ENCODE data around the gene BATF2. TPM values are rescaled to one million over a fixed set of nuclear protein-coding genes. Genes with fewer than 3 reads are reported as not detected.

BATF2 gene
- total RNA-seq, 2 experiments from 2014 or later: 0.70 to 0.79 TPM

GRCh38 chr11:64994318-64994717, 2.5 kb downstream of the BATF2 start:
- Histone ChIP-seq H3K4me3 (ENCODE audit: low read depth, low read length, poor library complexity, severe bottlenecking) (no peak overlapping the region), H3K79me2 (ENCODE audit: insufficient read depth, low read depth, low read length) (no peaks in the 10 kb centered on the region), H3K4me2 (ENCODE audit: low read length) (no peak overlapping the region), H3K9me3 (ENCODE audit: low read length) (no peaks in the 10 kb centered on the region), H3K9me2 (ENCODE audit: insufficient read depth, low read length) (no peaks in the 10 kb centered on the region), H3K27ac (ENCODE audit: low read depth, low read length, poor library complexity, severe bottlenecking) (no peak overlapping the region), H4K20me1 (ENCODE audit: insufficient read depth, low read length) (no peaks in the 10 kb centered on the region), H3K36me3 (ENCODE audit: insufficient read depth, low read length) (no peaks in the 10 kb centered on the region), H2AFZ (ENCODE audit: low read length) (no peak overlapping the region), H3K4me1 (ENCODE audit: insufficient read depth, low read length, poor library complexity, severe bottlenecking) (peaks cover 55% of the 10 kb centered on the region)
- TF ChIP-seq CTCF (conservative IDR thresholded peaks at IDR 0.05; ENCODE audit: low read length) (no peak), EZH2phosphoT487 (IDR thresholded peaks at IDR 0.05; ENCODE audit: borderline replicate concordance, low read depth, low read length) (no peak)
- CTCF ChIA-PET (ENCODE audit: unreplicated experiment): no interaction called here
- no TSS peak for BruUV-seq (replicated peaks)
- intact Hi-C loops (cut with micrococcal nuclease; ENCODE audit: unreplicated experiment): no loop called here
- POLR2A ChIA-PET: no interaction called here
- no peak for DNase-seq (ENCODE audit: low spot score)

- Histone ChIP-seq H3K4me1 (ENCODE audit: insufficient read depth, low read length, poor library complexity, severe bottlenecking) (peaks cover 46% of the 10 kb centered on the region), H3K9me2 (ENCODE audit: insufficient read depth, low read length) (no peaks in the 10 kb centered on the region), H3K36me3 (ENCODE audit: insufficient read depth, low read length) (no peaks in the 10 kb centered on the region), H3K4me2 (ENCODE audit: low read length) (peak overlapping the region; percentile 78), H2AFZ (ENCODE audit: low read length) (peak overlapping the region; percentile 75; the same call in 1 of the 2 replicates), H3K9me3 (ENCODE audit: low read length) (no peaks in the 10 kb centered on the region), H4K20me1 (ENCODE audit: insufficient read depth, low read length) (no peaks in the 10 kb centered on the region), H3K27ac (ENCODE audit: low read depth, low read length, poor library complexity, severe bottlenecking) (peak overlapping the region; percentile 79), H3K4me3 (ENCODE audit: low read depth, low read length, poor library complexity, severe bottlenecking) (peak overlapping the region; percentile 51), H3K79me2 (ENCODE audit: insufficient read depth, low read depth, low read length) (no peaks in the 10 kb centered on the region)
- DNase-seq (ENCODE audit: low spot score): peak; percentile 74
- intact Hi-C loops (cut with micrococcal nuclease; ENCODE audit: unreplicated experiment): loop anchor here (2.0 kb wide), 1 partner anchor 74 kb away; the partner anchor contains the start of gene ATG2A
- TF ChIP-seq EZH2phosphoT487 (IDR thresholded peaks at IDR 0.05; ENCODE audit: borderline replicate concordance, low read depth, low read length): no peak
- no peak for TF ChIP-seq CTCF (conservative IDR thresholded peaks at IDR 0.05; ENCODE audit: low read length)
- POLR2A ChIA-PET: no interaction called here
- CTCF ChIA-PET (ENCODE audit: unreplicated experiment): no interaction called here
- BruUV-seq (replicated peaks): no TSS peak
Observed at GRCh38 chr11:64990222-64990923, 6.4 kb downstream of the BATF2 start.

- intact Hi-C loops (cut with micrococcal nuclease; ENCODE audit: unreplicated experiment): no loop called here
- peaks cover 56% of the 10 kb centered on the region for H3K4me1 ChIP-seq (ENCODE audit: insufficient read depth, low read length, poor library complexity, severe bottlenecking)
- POLR2A ChIA-PET: interaction anchor here (1.1 to 1.7 kb wide), 2 partner anchors 9 to 71 kb away, joined by 3 to 5 read pairs; no protein-coding TSS in a partner anchor
- H3K27ac ChIP-seq (ENCODE audit: low read depth, low read length, poor library complexity, severe bottlenecking): peak overlapping the region; percentile 79
- no peaks in the 10 kb centered on the region for H3K9me2 ChIP-seq (ENCODE audit: insufficient read depth, low read length)
- BruUV-seq (replicated peaks): no TSS peak
- H2AFZ ChIP-seq (ENCODE audit: low read length): peak overlapping the region; percentile 75; the same call in 1 of the 2 replicates
- TF ChIP-seq EZH2phosphoT487 (IDR thresholded peaks at IDR 0.05; ENCODE audit: borderline replicate concordance, low read depth, low read length): no peak
- no peak for TF ChIP-seq CTCF (conservative IDR thresholded peaks at IDR 0.05; ENCODE audit: low read length)
- no peaks in the 10 kb centered on the region for H4K20me1 ChIP-seq (ENCODE audit: insufficient read depth, low read length)
- DNase-seq (ENCODE audit: low spot score): no peak
- H3K4me2 ChIP-seq (ENCODE audit: low read length): peak overlapping the region; percentile 78
- no peaks in the 10 kb centered on the region for H3K36me3 ChIP-seq (ENCODE audit: insufficient read depth, low read length)
- no peaks in the 10 kb centered on the region for H3K9me3 ChIP-seq (ENCODE audit: low read length)
- H3K4me3 ChIP-seq (ENCODE audit: low read depth, low read length, poor library complexity, severe bottlenecking): peak overlapping the region; percentile 51
- CTCF ChIA-PET (ENCODE audit: unreplicated experiment): no interaction called here
- no peaks in the 10 kb centered on the region for H3K79me2 ChIP-seq (ENCODE audit: insufficient read depth, low read depth, low read length)
Observed at GRCh38 chr11:64989416-64989815, 7.4 kb downstream of the BATF2 start.

All from OCI-LY7 (cell line).